AG09309 (cell line): ENCODE measurements around the gene ZNF83.
"Not testable (repeated sequence)": the region's sequence is repeated elsewhere in the genome, so short reads cannot be mapped to it uniquely, and the experiment has no call there.

Experiments used
- DNase-seq: peaks from one replicate; pipeline ENCODE4 v3.0.0-alpha.2; 2010; ENCODE audit warnings: low read depth
- H3K4me3 ChIP-seq: 2 replicates; pipeline ENCODE4 v1.5.1; 2011; ENCODE audit warnings: mild to moderate bottlenecking, low read depth, low read length, moderate library complexity; ENCODE audit not compliant: control insufficient read depth
- TF ChIP-seq, protein P1 (sequence below): IDR thresholded peaks from 2 replicates; pipeline ENCODE4 v1.5.1; 2011; ENCODE audit warnings: mild to moderate bottlenecking, low read depth, low read length, inconsistent platforms; ENCODE audit not compliant: insufficient read depth, control insufficient read depth; ENCODE audit errors: missing control alignments

The ZNF83 gene

DNA sequence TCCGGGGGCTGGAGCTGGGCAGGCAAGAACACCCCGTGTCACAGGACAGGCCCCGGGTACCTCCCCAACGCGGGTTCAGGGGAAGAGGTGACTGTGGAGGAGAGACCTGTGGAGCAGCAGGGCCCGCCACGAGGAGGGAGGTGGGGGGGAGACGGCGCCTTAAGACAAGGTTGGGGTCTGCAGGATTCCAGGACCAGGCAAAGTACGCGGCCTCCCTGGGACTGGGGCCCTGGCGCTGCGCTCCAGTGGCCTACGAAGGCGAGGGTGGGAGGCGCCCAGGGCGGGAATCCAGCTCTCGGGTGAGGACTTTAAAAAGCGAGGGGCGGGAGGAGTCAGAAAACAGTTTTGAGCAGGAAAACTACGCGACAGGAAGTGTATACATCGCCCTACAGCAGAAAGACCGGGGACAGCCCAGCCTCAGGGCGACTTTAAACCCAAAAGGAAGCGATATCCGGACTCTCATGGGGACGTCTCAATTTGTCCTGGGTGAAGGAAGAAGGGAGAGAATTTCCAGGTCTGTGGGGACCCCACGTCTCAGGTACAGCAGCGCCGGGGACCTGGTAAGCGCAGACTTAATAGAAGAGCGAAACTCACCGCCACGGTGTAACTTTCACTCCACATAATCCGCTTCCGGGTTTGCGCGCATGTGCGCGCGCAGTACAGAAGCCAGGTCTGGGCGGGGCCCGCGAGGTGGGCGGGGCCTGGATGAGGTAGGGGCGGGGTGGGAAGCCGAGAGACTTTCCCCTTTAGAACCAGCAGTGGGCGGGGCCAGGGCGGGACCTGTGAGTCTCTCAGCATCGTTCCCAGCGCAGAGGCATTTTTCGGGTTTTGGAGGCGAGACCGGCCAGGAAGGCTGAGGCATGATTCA, at the start of gene ZNF83:
Gene ZNF83, minus strand, starts transcription at position 638 of the 868 bp plus-strand sequence.
- peak within 1 kb of the TSS; percentile 83 for H3K4me3 ChIP-seq
- peak; percentile 71 for DNase-seq
- TF ChIP-seq, protein P1, sequence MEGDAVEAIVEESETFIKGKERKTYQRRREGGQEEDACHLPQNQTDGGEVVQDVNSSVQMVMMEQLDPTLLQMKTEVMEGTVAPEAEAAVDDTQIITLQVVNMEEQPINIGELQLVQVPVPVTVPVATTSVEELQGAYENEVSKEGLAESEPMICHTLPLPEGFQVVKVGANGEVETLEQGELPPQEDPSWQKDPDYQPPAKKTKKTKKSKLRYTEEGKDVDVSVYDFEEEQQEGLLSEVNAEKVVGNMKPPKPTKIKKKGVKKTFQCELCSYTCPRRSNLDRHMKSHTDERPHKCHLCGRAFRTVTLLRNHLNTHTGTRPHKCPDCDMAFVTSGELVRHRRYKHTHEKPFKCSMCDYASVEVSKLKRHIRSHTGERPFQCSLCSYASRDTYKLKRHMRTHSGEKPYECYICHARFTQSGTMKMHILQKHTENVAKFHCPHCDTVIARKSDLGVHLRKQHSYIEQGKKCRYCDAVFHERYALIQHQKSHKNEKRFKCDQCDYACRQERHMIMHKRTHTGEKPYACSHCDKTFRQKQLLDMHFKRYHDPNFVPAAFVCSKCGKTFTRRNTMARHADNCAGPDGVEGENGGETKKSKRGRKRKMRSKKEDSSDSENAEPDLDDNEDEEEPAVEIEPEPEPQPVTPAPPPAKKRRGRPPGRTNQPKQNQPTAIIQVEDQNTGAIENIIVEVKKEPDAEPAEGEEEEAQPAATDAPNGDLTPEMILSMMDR: no peak

DNA sequence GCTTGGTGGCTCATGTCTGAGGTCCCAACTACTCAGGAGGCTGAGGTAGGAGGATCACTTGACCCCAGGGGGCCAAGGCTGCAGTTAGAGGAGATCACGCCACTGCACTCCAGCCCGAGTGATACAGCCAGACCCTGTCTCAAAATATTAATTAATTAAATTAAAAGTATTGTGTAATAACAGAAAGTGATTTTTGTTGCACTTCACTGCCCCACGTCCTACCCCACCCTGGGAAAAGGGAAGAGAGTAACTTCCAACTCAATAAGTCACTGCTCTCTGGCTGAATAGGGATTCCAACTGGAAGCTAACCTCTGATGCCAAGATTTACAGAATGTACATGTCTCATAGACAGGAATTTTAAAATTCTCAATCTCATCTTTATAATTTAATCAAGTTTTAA, 49.5 kb upstream of the ZNF83 start:
- H3K4me3 ChIP-seq: no peak overlapping the region
- TF ChIP-seq, protein P1: no peak
- DNase-seq: no peak

DNA sequence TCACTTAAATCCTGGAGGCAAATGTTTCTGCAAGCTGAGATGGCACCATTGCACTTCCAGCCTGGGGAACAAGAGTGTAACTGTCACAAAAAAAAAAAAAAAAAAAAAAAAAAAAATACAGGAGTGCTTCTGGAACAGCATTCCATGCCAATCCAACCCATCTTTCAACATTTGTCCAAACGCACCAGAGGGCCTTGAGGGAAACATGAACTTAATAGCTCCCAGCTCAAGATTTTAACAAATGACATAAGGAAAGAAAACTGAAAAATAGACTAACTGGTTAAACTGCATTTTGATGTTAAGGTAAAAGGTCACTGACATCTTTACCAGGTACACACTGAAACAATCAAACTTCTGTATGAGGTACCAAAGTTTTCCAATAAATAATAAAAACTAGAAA, 47.7 kb upstream of the ZNF83 start:
- no peak overlapping the region for H3K4me3 ChIP-seq
- DNase-seq: no peak
- TF ChIP-seq, protein P1: no peak

DNA sequence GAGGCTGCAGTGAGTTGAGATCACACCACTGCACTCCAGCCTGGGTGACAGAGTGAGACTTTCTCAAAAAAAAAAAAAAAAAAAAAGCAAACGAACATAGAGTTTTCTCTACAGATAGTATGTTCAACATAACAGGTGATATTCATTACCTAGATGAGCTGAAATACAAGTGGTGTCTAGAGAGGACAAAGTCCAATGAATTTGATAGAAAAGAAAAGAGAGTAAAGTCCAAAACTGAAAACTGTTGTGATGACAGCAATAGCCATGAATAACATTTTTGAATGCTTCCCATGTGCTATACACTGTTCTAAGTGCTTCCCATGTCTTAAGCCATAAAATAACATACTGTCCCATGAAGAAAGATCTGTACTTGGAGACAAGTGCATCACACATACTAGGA, 43.1 kb upstream of the ZNF83 start:
- not testable (repeated sequence) for DNase-seq, H3K4me3 ChIP-seq

DNA sequence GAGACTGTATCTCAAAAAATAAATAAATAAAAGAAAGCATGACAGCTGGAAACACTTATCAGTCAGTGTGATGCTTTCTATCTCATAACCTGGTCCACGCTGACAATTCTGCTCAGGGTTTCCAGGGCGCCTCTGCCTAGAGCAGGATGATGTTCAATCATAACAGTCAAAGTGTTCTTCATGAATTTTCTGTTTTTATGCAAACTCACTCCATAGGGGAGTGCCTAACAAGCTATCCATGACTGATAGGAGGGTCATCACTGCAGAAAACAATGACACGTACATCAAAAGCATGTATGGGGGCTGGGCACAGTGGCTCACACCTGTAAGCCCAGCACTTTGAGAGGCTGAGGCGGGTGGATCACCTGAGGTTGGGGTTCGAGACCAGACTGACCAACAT, 41.4 kb upstream of the ZNF83 start:
- TF ChIP-seq, protein P1: no peak
- DNase-seq: no peak
- H3K4me3 ChIP-seq: no peak overlapping the region

DNA sequence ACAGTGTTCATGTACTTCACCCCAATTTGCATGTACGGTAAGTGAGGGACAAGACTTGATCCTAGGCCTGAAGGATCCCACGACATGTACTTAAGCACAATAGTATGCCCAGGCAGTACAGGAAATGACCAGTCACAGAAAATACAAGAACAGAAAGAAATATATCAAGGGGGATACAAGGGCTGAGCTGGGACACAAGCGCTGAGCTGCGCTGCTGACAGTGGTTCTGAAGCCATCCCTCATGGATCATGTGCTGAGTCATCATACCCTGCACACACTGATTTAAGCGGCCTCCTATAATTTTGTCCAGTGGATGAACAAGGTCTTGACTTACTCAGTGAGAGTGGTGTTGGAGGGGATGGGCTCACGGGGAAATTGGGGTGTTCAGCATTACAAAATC, 37.1 kb upstream of the ZNF83 start:
- DNase-seq: not testable (repeated sequence)

DNA sequence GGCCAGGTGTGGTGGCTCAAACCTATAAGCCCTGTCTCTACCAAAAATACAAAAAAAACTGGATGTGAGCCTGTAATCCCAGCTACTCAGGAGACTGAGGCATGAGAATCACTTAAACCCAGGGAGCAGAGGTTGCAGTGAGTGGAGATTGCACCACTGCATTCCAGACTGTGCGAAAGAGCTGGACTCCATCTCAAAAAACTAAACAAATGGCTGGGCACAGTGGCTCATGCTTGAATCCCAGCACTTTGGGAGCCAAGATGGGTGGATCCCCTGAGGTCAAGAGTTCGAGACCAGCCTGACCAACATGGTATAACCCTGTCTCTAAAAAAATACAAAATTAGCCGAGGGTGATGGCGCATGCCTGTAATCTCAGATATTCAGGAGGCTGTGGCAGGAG, 34.9 kb upstream of the ZNF83 start:
- DNase-seq: no peak
- H3K4me3 ChIP-seq: no peak overlapping the region
- TF ChIP-seq, protein P1: no peak

More for the DNA sequence above, 37.1 kb upstream of the ZNF83 start:
- not testable (repeated sequence) for H3K4me3 ChIP-seq

DNA sequence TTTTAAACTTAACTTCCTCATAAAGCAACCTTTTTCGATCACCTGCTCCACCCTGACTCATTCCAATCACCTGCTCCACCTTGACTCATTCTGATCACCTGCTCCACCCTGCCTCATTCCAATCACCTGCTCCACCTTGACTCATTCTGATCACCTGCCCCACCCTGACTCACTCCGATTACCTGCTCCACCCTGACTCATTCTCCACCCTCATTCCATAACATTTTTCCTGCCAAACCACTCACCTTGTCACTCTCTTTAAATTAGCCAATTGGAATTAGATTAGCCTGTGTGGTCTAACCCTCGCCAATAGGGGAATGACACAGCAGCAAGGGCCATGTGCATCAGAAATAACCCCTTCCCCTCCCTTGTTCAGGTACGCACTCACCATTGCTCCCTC, 31.9 kb upstream of the ZNF83 start:
- H3K4me3 ChIP-seq: no peak overlapping the region
- TF ChIP-seq, protein P1: no peak
- no peak for DNase-seq
